Activated CD4-positive, alpha-beta T cell treated with anti-CD3 and anti-CD28 coated beads, Interleukin-2, amount 10 ng/mL, durations not matched to agents 7 days and 5 days (primary cell): ENCODE measurements around the gene PTPN12. TPM values are rescaled to one million over a fixed set of nuclear protein-coding genes. Genes with fewer than 3 reads are reported as not detected.
"Not testable (repeated sequence)": the region's sequence is repeated elsewhere in the genome, so short reads cannot be mapped to it uniquely, and the experiment has no call there.

Source experiments
- CTCF ChIA-PET: fragments of 350-600 bp; sonication (Branson Sonifier 250); formaldehyde crosslinking; loops from one replicate; lab custom pipeline; 2021; ENCODE audit warnings: antibody characterized with exemption; lab: Charles Lee
- POLR2A ChIA-PET: fragments of 350-600 bp; sonication (Branson Sonifier 250); formaldehyde crosslinking; loops from one replicate; lab custom pipeline; 2021; ENCODE audit warnings: antibody characterized with exemption; lab: Charles Lee
- DNase-seq: peaks from one replicate; pipeline ENCODE4 v3.0.0-alpha.2; 2020
- H3K27ac Mint-ChIP-seq: one replicate; pipeline ENCODE4 v1.8.0; 2021; ENCODE audit warnings: mild to moderate bottlenecking, moderate library complexity, mixed read lengths
- H3K27me3 Mint-ChIP-seq: one replicate; pipeline ENCODE4 v1.8.0; 2021; ENCODE audit warnings: mixed read lengths
- H3K36me3 Mint-ChIP-seq: one replicate; pipeline ENCODE4 v1.8.0; 2021; ENCODE audit warnings: low read depth, mixed read lengths
- H3K4me1 Mint-ChIP-seq: one replicate; pipeline ENCODE4 v1.8.0; 2021; ENCODE audit warnings: mixed read lengths
- H3K4me3 Mint-ChIP-seq: one replicate; pipeline ENCODE4 v1.8.0; 2021; ENCODE audit warnings: mild to moderate bottlenecking, moderate library complexity, mixed read lengths
- H3K9me3 Mint-ChIP-seq: one replicate; pipeline ENCODE4 v1.8.0; 2021; ENCODE audit warnings: mixed read lengths
- total RNA-seq, 2 experiments: library from RNA; stranded (reverse); gene quantifications; one replicate each; pipeline ENCODE4 v1.2.3, GENCODE V29; 2021

PTPN12 gene
- total RNA-seq, 2 experiments from 2014 or later, result 20.9 to 24.6 TPM

DNA sequence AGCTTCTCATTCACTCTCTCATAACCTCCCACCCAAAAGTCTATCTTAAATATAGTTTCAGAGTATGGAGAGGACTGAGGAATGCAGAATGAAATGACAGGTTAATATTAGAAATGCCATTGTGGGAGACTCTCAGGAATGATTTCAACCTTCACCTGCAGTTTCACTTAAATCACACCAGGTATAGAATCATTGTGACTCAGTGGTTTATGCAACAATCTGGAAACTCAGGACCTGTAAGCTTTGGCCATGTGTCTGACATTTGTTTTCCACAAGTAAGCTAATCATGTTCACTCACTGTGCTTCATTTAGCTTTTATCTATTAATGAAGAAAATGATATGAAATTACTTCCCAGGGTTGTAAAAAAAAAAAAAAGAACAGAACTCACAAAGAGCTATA lies 8.7 kb upstream of the PTPN12 start:
- Mint-ChIP-seq H3K4me3 (no peak overlapping the region), H3K4me1 (peaks cover 4% of the 10 kb centered on the region), H3K36me3 (no peaks in the 10 kb centered on the region), H3K9me3 (no peaks in the 10 kb centered on the region), H3K27me3 (peaks cover 4% of the 10 kb centered on the region), H3K27ac (no peak overlapping the region)
- DNase-seq, result no peak
- CTCF ChIA-PET, result no interaction called here
- POLR2A ChIA-PET, result interaction anchor here (0.5 kb wide), 1 partner anchor 1163 kb away, joined by 3 read pairs; no protein-coding TSS in a partner anchor

DNA sequence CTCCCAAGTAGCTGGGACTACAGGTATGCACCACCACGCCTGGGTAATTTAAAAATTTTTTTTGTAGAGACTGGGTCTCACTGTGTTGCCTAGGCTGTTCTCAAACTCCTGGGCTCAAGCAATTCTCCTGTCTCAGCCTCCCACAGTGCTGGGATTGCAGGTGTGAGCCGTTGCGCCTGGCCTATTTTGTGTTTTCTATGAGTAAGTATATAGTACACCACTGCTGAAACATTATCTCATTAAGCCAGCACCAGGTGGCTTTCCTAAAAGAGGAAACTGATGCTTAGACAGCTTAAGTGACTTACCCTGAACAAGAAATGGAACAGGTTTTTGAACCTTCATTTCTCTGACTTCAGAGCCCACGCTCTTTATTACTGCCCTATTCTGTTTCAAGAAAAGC lies 7.8 kb upstream of the PTPN12 start:
- CTCF ChIA-PET, result no interaction called here
- POLR2A ChIA-PET, result no interaction called here

DNA sequence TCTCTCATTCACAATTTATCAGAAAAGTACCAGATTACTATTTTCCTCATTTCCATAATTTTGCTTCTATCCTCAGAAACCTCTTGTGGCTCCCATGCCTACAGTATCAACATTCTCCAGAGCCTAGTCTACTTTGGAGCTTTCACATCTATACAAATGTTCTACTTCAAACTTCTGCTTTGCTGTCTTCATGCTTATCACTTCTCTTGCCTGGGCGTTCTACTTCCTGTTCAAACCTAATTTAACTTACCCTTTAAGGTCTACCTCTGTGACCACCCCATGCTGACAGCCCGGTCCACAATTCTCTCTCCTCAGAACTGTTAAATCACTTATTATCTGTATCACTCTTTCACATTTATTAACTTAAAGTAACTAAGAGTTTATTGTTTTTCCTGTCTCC lies 6.1 kb upstream of the PTPN12 start:
- ChIA-PET CTCF (no interaction called here), POLR2A (no interaction called here)
- Mint-ChIP-seq H3K27ac (no peak overlapping the region), H3K4me1 (peaks cover 7% of the 10 kb centered on the region), H3K27me3 (no peaks in the 10 kb centered on the region), H3K4me3 (no peak overlapping the region), H3K9me3 (no peaks in the 10 kb centered on the region), H3K36me3 (no peaks in the 10 kb centered on the region)
- no peak for DNase-seq

More for the DNA sequence above, 7.8 kb upstream of the PTPN12 start:
- no peak for DNase-seq
- Mint-ChIP-seq H3K4me3 (no peak overlapping the region), H3K4me1 (peaks cover 4% of the 10 kb centered on the region), H3K27ac (no peak overlapping the region), H3K9me3 (no peaks in the 10 kb centered on the region), H3K36me3 (no peaks in the 10 kb centered on the region), H3K27me3 (peaks cover 4% of the 10 kb centered on the region)

DNA sequence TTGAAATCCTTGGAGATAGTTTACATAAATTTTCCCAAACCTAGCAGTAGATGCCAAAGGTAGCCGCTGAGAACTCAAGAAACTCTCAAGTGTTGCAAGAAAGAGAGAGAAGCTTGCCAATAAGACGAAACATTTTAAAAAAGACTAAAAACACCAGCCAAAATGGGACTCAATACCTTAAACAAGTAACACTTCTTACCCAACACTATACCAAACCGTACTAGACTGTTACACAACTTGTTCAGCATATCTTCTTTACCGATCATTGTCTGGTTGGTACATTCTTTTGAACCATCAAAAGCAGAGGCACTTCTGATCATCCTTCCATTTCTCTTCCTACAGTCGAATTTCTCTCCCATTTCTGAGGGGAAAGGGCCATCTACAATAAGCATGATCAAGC lies 4.8 kb upstream of the PTPN12 start:
- H3K27ac Mint-ChIP-seq, result peak overlapping the region; percentile 33
- ChIA-PET POLR2A (no interaction called here), CTCF (no interaction called here)
- H3K27me3 Mint-ChIP-seq, result no peaks in the 10 kb centered on the region
- H3K9me3 Mint-ChIP-seq, result no peaks in the 10 kb centered on the region
- H3K4me3 Mint-ChIP-seq, result no peak overlapping the region
- no peak for DNase-seq
- peaks cover 9% of the 10 kb centered on the region for H3K4me1 Mint-ChIP-seq
- no peaks in the 10 kb centered on the region for H3K36me3 Mint-ChIP-seq

DNA sequence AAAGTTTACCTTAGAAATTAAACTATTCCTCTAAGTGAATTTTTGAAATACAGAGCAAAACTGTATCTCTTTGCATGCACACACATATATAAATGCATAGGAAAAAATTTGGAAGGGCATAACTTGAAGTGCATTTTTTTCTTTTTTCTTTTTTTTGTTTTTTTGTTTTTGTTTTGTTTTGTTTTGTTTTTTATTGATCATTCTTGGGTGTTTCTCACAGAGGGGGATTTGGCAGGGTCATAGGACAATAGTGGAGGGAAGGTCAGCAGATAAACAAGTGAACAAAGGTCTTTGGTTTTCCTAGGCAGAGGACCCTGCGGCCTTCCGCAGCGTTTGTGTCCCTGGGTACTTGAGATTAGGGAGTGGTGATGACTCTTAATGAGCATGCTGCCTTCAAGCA lies 4.4 kb upstream of the PTPN12 start:
- H3K4me3 Mint-ChIP-seq, H3K9me3 Mint-ChIP-seq, DNase-seq, H3K4me1 Mint-ChIP-seq, CTCF ChIA-PET, H3K27me3 Mint-ChIP-seq, H3K36me3 Mint-ChIP-seq, H3K27ac Mint-ChIP-seq, POLR2A ChIA-PET: not testable (repeated sequence)

DNA sequence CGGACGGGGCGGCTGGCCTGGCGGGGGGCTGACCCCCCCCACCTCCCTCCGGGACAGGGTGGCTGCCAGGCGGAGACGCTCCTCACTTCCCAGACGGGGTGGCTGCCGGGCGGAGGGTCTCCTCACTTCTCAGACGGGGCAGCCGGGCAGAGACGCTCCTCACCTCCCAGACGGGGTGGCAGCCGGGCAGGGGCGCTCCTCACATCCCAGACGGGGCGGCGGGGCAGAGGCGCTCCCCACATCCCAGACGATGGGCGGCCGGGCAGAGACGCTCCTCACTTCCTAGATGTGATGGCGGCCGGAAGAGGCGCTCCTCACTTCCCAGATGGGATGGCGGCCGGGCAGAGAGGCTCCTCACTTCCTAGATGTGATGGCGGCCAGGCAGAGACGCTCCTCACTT lies 3.0 kb upstream of the PTPN12 start:
- Mint-ChIP-seq H3K4me1 (peaks cover 19% of the 10 kb centered on the region), H3K27me3 (peaks cover 10% of the 10 kb centered on the region)
- CTCF ChIA-PET, POLR2A ChIA-PET, H3K9me3 Mint-ChIP-seq, DNase-seq, H3K36me3 Mint-ChIP-seq, H3K27ac Mint-ChIP-seq, H3K4me3 Mint-ChIP-seq: not testable (repeated sequence)

DNA sequence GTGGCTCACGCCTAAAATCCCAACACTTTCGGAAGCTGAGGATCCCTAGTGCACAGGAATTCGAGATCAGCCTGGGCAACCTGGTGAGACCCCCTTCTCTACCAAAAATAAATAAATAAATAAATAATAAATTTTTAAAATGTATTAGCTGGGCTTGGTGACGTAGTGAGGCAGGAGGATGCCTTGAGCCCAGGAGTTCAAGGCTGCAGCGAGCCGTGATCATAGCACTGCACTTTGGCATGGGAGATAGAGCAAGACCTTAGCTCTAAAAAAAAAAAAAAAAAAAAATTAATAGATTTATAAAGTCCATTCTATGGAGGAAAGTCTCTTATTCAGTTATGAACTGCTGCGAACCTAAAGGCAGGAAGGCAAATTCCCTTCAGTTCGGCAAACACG lies 1.1 kb upstream of the PTPN12 start:
- H3K27ac Mint-ChIP-seq, result no peak overlapping the region
- H3K4me1 Mint-ChIP-seq, result peaks cover 20% of the 10 kb centered on the region
- H3K9me3 Mint-ChIP-seq, result no peaks in the 10 kb centered on the region
- no peak for DNase-seq
- peak overlapping the region; percentile 92 for H3K4me3 Mint-ChIP-seq
- peaks cover 10% of the 10 kb centered on the region for H3K27me3 Mint-ChIP-seq
- H3K36me3 Mint-ChIP-seq, result no peaks in the 10 kb centered on the region
- POLR2A ChIA-PET, result no interaction called here
- CTCF ChIA-PET, result interaction anchor here (0.6 kb wide), 1 partner anchor 627 kb away, joined by 3 read pairs; no protein-coding TSS in a partner anchor

DNA sequence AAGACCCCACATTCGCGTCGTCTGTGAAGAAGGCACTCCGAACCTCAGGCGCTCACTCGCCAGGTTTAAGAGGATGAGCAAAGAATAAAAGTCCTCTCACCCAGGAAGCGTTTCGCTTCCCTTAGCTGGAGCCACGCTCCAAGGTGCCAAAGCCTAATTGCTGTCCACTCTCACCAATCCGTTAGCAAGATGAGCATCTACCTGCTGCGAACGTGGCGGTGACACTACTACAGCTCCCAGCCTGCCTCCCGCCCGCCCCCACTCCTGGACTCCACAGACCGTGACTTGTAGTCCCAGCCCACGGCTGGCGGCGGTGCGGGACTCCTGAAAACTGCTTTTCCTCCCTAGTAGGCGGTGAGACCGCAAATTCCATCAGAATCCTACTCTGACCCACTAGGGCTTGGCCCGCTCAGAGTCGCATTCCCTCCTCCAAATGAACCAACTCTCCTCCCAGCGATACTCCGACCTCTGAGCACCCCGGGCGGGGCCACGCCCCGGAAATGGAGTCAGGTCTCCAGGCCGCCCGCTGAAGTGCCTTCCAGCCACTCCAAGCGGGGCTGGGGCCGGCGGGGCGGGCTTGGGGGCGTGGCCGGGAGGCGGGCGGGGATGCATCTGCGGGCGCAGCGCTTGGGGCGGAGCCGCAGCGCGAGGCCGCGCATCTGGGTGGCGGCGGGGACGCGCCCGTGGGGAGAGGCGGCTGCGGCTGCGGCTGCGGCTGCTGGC lies 521 bp upstream of the PTPN12 start:
- Mint-ChIP-seq H3K4me3 (peak overlapping the region; percentile 92), H3K9me3 (no peaks in the 10 kb centered on the region), H3K36me3 (no peaks in the 10 kb centered on the region), H3K27ac (peak overlapping the region; percentile 92), H3K4me1 (peaks cover 18% of the 10 kb centered on the region), H3K27me3 (peaks cover 10% of the 10 kb centered on the region)
- DNase-seq, result peak; percentile 96
- ChIA-PET POLR2A (no interaction called here), CTCF (no interaction called here)

DNA sequence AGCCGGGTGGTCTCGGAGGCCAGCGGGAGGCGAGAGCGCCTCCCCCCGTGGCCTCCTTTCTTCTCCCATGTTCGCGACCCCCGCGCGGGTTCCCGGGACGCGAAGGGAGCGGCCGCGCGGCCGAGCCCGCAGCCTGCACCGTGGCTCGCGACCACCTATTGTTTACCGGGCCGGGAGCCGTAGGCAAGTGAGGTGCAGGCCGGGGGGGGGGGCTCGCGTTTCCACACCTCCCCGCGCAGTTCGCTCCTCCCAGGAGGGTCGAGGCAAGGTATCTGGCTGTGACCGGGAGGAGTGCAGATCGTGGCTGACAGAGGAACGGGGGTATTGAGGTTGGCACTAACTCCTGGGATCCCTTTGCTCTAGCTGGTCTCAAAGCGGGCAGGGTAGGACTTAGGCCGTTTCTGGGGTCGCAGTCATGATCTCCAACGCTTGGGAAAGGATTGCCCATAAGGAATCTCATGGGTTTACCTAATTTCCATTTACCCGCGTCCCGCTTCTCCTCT lies 734 bp downstream of the PTPN12 start:
- Mint-ChIP-seq H3K4me3 (peak overlapping the region; percentile 92), H3K36me3 (no peaks in the 10 kb centered on the region), H3K27me3 (peaks cover 10% of the 10 kb centered on the region), H3K27ac (peak overlapping the region; percentile 54), H3K9me3 (no peaks in the 10 kb centered on the region), H3K4me1 (peaks cover 19% of the 10 kb centered on the region)
- ChIA-PET POLR2A (no interaction called here), CTCF (no interaction called here)
- DNase-seq, result peak; percentile 27

DNA sequence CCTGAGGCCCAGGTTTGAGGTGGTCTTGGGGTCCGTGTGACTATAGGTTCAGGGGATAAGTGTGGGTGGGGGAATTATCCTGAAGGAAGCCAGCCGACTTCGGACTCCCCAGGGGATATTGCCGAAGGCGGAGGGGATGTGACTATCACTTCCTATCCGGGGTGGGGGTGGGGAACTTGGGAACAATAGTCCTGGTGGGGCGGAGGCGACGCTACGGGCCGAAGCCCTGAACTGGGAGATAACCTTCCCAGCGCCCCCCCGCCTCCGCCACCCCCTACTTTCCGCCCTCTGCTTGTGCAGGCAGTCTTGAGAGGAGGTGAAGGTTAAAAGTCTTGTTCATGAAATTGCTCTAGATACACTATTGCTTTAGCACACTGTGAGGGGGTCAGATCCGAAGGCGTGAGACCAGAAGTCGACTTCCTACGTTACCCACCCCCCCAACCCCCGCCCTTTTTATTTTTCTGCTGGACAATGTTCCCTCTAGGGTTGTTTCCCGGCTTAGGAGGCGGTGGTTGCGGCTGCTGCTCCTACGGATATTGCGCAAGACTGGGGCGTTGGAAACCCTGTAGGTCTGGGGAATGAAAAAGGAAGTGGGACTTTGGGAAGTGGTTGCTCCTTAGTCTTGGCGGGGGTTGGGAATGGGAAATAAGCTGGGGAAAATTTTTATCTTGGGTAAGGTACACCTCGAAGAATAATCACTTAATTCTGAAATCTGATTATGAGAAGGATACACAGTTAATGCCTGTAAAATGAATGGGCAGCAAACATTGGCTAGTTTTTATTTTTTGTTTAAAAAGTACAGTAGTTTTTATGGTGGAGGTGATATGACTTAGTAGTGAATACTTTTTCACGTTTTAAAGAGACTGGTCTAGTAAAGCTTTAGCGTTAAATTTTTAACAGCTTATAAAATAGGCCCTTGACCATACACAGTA lies 1.5 kb downstream of the PTPN12 start:
- ChIA-PET CTCF (interaction anchor here (0.9 kb wide), 1 partner anchor 19 kb away, joined by 3 read pairs; no protein-coding TSS in a partner anchor), POLR2A (no interaction called here)
- DNase-seq, result no peak
- Mint-ChIP-seq H3K4me3 (peak overlapping the region; percentile 92), H3K9me3 (no peaks in the 10 kb centered on the region), H3K27me3 (peaks cover 10% of the 10 kb centered on the region), H3K36me3 (no peaks in the 10 kb centered on the region), H3K4me1 (peaks cover 21% of the 10 kb centered on the region), H3K27ac (peak overlapping the region; percentile 54)

DNA sequence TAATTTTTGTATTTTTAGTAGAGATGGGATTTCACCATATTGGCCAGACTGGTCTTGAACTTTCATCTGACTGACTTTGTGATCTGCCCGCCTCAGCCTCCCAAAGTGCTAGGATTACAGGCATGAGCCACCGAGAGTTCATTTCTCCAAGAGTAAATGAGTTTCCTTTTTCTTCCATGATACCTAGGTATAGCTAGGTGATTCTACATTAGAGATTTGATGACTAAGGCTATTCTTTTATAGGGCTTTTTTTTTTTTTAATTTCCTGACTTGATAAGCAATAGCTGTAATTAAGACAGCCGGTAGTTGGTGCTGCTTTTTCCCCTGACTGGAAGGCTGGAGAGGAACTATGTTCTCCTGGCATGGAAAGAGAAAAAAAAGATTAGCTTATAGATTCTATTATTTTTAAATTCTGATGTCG lies 3.3 kb downstream of the PTPN12 start:
- POLR2A ChIA-PET, result no interaction called here
- H3K9me3 Mint-ChIP-seq, result no peaks in the 10 kb centered on the region
- CTCF ChIA-PET, result no interaction called here
- H3K4me3 Mint-ChIP-seq, result no peak overlapping the region
- H3K4me1 Mint-ChIP-seq, result peaks cover 28% of the 10 kb centered on the region
- no peaks in the 10 kb centered on the region for H3K36me3 Mint-ChIP-seq
- DNase-seq, result no peak
- H3K27ac Mint-ChIP-seq, result no peak overlapping the region
- H3K27me3 Mint-ChIP-seq, result peaks cover 10% of the 10 kb centered on the region

DNA sequence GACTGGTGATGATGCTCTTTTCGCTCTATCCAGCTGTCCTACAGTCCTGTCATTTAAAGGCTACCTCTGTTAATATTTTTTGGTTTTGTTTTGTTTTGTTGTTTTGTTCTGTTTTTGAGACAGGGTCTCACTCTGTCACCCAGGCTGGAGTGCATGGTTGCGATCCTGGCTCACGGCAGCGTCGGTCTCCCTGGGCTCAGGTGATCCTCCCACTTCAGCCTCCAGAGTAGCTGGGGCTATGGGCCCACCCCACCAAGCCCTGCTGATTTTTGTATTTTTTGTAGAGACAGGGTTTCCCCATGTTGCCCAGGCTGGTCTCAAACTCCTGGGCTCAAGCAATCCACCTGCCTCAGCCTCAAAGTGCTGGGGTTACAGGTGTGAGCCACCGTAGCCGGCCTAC lies 3.9 kb downstream of the PTPN12 start:
- H3K4me1 Mint-ChIP-seq, result peaks cover 25% of the 10 kb centered on the region
- DNase-seq, H3K27ac Mint-ChIP-seq, CTCF ChIA-PET, H3K9me3 Mint-ChIP-seq, POLR2A ChIA-PET, H3K36me3 Mint-ChIP-seq, H3K4me3 Mint-ChIP-seq: not testable (repeated sequence)
- H3K27me3 Mint-ChIP-seq, result peaks cover 10% of the 10 kb centered on the region

DNA sequence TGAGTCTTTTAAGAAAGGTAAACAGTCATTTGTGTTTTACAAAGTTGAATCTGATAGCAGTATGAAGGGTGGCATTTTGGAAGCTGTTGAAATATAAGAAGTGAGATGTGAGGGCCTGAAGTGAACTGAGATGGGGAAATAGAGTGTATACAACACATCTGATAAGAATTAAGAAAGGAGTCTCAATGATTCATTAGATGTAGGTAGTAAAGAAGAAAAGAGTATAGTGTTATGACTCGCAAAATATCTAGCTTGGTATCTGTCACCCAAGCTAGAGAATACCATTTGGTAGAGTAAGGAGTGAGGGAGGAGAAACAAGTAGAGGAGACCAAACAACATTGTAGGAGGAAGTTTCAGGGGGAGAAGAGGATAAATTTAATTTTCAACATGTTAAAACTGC lies 5.3 kb downstream of the PTPN12 start:
- Mint-ChIP-seq H3K27me3 (peaks cover 10% of the 10 kb centered on the region), H3K27ac (no peak overlapping the region), H3K4me3 (no peak overlapping the region), H3K4me1 (peaks cover 23% of the 10 kb centered on the region), H3K9me3 (no peaks in the 10 kb centered on the region), H3K36me3 (no peaks in the 10 kb centered on the region)
- ChIA-PET POLR2A (interaction anchor here (0.6 kb wide), 1 partner anchor 345 kb away, joined by 3 read pairs; no protein-coding TSS in a partner anchor), CTCF (interaction anchor here (0.7 to 0.9 kb wide), 2 partner anchors 22 to 146 kb away, joined by 3 to 4 read pairs; no protein-coding TSS in a partner anchor)
- DNase-seq, result no peak
